SJCRH30 (cell line): Measurements from ENCODE around the gene DOK6. TPM values are rescaled to one million over a fixed set of nuclear protein-coding genes. Genes with fewer than 3 reads are reported as not detected.

Source experiments
- DNase-seq, 2 experiments: peaks; one replicate each; pipeline ENCODE4 v3.0.0-alpha.2; 2015 to 2020
- H3K27ac ChIP-seq: fragments of 250-450 bp; sonication (Bioruptor Pico); 2 replicates; pipeline ENCODE4 v1.5.1; 2020; ENCODE audit warnings: mild to moderate bottlenecking, moderate library complexity
- H3K27me3 ChIP-seq: fragments of 250-450 bp; sonication (Bioruptor Pico); 2 replicates; pipeline ENCODE4 v1.5.1; 2020; ENCODE audit warnings: mild to moderate bottlenecking, moderate library complexity
- H3K36me3 ChIP-seq: fragments of 250-450 bp; sonication (Bioruptor Pico); 2 replicates; pipeline ENCODE4 v1.5.1; 2020; ENCODE audit warnings: mild to moderate bottlenecking, moderate library complexity
- H3K4me1 ChIP-seq: fragments of 250-450 bp; sonication (Bioruptor Pico); 2 replicates; pipeline ENCODE4 v1.5.1; 2020; ENCODE audit warnings: mild to moderate bottlenecking, moderate library complexity
- H3K4me3 ChIP-seq: fragments of 250-450 bp; sonication (Bioruptor Pico); 2 replicates; pipeline ENCODE4 v1.5.1; 2020; ENCODE audit warnings: mild to moderate bottlenecking, moderate library complexity
- H3K9me3 ChIP-seq: fragments of 250-450 bp; sonication (Bioruptor Pico); replicated peaks from 2 replicates; pipeline ENCODE4 v1.5.1; 2020; ENCODE audit warnings: mild to moderate bottlenecking, moderate library complexity
- total RNA-seq: library from RNA; depleted of rRNA; stranded (reverse); fragments of >200 nt; shearing (Covaris generic); gene quantifications from 2 replicates; pipeline ENCODE4 v1.2.3, GENCODE V29; 2014

Gene DOK6
- total RNA-seq, 1 experiment from 2014 or later: 0.47 TPM

DNA sequence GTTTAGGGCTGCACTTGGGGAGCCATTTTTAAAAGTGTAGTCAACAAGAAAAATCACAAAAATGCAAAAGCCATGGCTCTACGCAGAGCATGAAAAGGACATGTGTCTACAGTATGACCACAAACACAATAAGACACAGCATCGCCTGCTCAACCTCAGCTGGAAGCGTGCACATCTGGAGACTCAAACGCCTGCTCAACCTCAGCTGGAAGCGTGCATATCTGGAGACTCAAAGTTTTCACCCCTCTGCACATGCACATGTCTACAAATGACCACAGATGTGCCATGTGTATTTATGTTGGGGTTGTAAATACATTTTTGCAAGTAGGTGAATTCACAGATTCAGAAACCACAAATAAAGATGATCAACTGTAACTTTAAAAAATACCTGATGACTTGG lies 196.9 kb downstream of the DOK6 start:
- no peaks in the 10 kb centered on the region for H3K9me3 ChIP-seq
- DNase-seq: no peak
- H3K27ac ChIP-seq: no peak overlapping the region
- no peaks in the 10 kb centered on the region for H3K4me1 ChIP-seq
- H3K4me3 ChIP-seq: no peak overlapping the region
- H3K27me3 ChIP-seq: no peaks in the 10 kb centered on the region
- H3K36me3 ChIP-seq: no peaks in the 10 kb centered on the region

DNA sequence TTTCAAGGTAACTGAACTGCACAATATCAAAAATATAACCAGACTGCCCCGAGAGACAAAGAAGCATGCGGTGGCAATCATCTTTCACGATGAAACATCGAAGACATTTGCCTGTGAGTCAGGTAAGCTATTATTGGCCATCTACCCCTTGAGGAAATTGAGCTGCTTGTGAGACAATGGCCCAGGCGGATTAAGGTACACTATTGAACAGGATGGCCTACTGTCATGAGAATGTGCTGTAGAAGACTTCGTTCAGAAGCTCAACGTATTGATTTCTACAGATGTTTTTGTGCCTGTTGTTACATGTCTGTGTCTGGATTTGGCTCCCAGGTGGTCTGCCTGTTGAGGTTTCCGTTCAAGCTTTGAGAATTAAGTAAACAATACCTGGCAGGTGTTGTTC lies 198.7 kb downstream of the DOK6 start:
- DNase-seq: no peak
- Histone ChIP-seq H3K36me3 (no peaks in the 10 kb centered on the region), H3K4me3 (no peak overlapping the region), H3K4me1 (no peaks in the 10 kb centered on the region), H3K27me3 (no peaks in the 10 kb centered on the region), H3K9me3 (no peaks in the 10 kb centered on the region), H3K27ac (no peak overlapping the region)

DNA sequence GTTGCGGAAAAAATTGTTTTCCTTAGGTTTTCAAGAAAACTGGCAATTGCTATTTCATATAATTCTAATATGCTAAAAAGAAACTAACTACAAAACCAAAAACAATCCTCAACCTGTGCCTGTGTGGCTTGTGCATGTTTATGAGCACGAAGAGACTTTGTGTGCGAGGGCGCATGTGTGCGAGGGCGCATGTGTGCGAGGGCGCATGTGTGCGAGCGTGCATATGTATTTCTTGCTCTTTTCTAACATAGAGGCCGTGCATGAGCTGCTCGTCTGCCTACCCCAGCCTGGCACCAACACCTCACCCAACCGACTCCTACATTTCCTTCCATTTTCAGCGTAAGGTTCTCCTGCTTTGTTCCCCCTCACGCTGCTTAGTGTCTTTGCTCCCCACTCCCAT lies 211.6 kb downstream of the DOK6 start:
- Histone ChIP-seq H3K4me1 (no peaks in the 10 kb centered on the region), H3K4me3 (no peak overlapping the region), H3K27ac (no peak overlapping the region), H3K36me3 (no peaks in the 10 kb centered on the region), H3K9me3 (no peaks in the 10 kb centered on the region), H3K27me3 (no peaks in the 10 kb centered on the region)
- no peak for DNase-seq

DNA sequence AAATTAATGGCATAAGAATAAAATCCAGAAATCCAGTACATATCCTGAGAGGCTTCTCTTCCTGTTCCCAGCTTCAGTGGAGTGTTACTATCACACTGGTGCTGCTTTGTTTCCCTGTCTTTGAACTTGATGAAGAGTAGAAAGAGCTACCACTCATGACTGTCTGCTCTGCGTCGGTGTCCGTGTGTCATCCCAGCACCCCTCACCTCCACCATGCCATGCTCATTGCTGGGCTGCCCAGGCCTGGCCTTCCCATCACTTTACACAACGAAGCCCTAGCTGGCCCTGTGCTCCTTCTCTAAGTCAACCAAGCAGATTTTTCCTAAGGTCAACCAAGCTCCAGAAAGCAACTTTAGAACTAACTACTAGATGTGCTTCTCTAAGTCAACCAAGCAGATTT lies 215.4 kb downstream of the DOK6 start:
- H3K9me3 ChIP-seq: no peaks in the 10 kb centered on the region
- H3K4me3 ChIP-seq: no peak overlapping the region
- no peaks in the 10 kb centered on the region for H3K27me3 ChIP-seq
- no peak for DNase-seq
- H3K27ac ChIP-seq: no peak overlapping the region
- no peaks in the 10 kb centered on the region for H3K4me1 ChIP-seq
- H3K36me3 ChIP-seq: no peaks in the 10 kb centered on the region

DNA sequence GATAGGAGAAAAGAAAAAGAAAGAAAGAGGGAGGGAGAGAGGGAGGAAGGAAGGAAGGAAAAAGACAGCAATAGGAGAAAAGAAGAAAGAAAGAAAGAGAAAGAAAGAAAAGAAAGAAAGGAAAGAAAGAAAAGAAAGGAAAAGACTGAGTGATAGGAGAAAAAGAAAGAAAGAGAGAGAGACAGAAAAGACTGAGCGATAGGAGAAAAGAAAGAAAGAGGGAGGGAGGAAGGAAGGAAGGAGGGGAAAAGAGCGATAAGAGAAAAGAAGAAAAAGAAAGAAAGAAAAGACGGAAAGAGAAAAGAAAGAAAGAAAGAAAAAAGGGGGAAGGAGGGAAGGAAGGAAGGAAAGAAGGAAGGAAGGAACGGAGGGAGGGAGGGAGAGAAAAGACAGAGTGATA lies 216.7 kb downstream of the DOK6 start:
- Histone ChIP-seq H3K27ac (no peak overlapping the region), H3K4me3 (no peak overlapping the region), H3K9me3 (no peaks in the 10 kb centered on the region), H3K27me3 (no peaks in the 10 kb centered on the region), H3K36me3 (no peaks in the 10 kb centered on the region), H3K4me1 (no peaks in the 10 kb centered on the region)
- DNase-seq: no peak

GRCh38 chr18:69617888-69618287 lies 217.2 kb downstream of the DOK6 start:
- no peaks in the 10 kb centered on the region for H3K9me3 ChIP-seq
- no peaks in the 10 kb centered on the region for H3K27me3 ChIP-seq
- no peak overlapping the region for H3K4me3 ChIP-seq
- H3K4me1 ChIP-seq: no peaks in the 10 kb centered on the region
- H3K27ac ChIP-seq: no peak overlapping the region
- DNase-seq: no peak
- no peaks in the 10 kb centered on the region for H3K36me3 ChIP-seq

DNA sequence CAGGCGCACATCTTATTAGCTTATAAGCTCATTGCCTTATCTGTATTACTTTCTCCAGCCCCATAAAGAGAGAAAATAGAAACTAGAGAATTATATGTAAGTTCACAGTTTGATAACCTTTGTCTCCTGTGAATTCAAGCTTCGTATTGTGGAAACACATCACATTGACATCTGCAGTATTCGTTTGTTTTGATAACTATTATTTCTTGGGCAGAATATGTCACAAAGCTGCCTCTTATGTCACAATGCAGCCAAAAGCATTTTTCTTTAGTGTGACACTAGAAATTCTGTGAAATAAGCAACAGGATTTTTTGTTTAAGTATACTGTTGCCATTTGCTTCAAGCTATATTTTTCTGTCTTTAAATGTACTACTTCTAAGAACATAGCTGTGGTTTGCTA lies 221.5 kb downstream of the DOK6 start:
- Histone ChIP-seq H3K27ac (no peak overlapping the region), H3K36me3 (no peaks in the 10 kb centered on the region), H3K27me3 (no peaks in the 10 kb centered on the region), H3K4me1 (no peaks in the 10 kb centered on the region), H3K9me3 (no peaks in the 10 kb centered on the region), H3K4me3 (no peak overlapping the region)
- no peak for DNase-seq

DNA sequence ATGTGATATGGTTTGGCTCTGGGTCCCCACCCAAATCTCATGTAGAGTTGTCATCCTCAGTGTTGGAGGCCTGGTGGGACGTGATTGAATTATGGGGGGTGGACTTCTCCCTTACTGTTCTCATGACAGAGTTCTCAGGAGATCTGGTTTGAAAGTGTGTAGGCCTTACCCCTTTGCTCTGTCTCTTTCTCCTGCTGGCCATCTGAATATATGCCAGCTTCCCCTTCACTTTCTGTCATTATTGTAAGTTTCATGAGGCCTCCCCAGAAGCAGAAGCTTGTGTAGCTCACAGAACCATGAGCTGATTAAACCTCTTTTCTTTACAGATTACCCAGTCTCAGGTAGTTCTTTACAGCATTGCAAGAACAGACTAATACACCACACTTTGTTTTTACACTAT lies 222.3 kb downstream of the DOK6 start:
- H3K9me3 ChIP-seq: no peaks in the 10 kb centered on the region
- no peak overlapping the region for H3K4me3 ChIP-seq
- H3K36me3 ChIP-seq: no peaks in the 10 kb centered on the region
- no peak overlapping the region for H3K27ac ChIP-seq
- no peaks in the 10 kb centered on the region for H3K4me1 ChIP-seq
- DNase-seq: no peak
- no peaks in the 10 kb centered on the region for H3K27me3 ChIP-seq

DNA sequence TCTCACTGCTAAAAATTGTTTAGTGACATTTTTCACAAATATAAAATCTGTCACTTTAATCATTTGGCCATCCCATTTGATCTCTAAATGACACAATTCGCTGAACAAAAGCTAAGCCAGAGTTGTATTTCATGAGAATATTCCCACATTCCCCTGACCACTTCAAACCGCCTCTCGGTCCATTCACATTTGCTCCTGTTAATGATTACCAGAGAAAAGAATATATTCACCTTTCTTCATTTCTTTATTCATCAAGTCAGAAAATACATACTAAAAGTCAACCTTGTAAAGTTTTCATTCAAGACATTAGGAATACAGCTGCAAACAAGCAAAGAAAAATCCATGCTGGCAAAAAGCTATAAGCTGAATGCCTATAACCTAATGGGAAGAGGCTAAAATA lies 225.5 kb downstream of the DOK6 start:
- Histone ChIP-seq H3K27me3 (no peaks in the 10 kb centered on the region), H3K9me3 (no peaks in the 10 kb centered on the region), H3K27ac (no peak overlapping the region), H3K4me1 (no peaks in the 10 kb centered on the region), H3K36me3 (no peaks in the 10 kb centered on the region), H3K4me3 (no peak overlapping the region)
- no peak for DNase-seq

DNA sequence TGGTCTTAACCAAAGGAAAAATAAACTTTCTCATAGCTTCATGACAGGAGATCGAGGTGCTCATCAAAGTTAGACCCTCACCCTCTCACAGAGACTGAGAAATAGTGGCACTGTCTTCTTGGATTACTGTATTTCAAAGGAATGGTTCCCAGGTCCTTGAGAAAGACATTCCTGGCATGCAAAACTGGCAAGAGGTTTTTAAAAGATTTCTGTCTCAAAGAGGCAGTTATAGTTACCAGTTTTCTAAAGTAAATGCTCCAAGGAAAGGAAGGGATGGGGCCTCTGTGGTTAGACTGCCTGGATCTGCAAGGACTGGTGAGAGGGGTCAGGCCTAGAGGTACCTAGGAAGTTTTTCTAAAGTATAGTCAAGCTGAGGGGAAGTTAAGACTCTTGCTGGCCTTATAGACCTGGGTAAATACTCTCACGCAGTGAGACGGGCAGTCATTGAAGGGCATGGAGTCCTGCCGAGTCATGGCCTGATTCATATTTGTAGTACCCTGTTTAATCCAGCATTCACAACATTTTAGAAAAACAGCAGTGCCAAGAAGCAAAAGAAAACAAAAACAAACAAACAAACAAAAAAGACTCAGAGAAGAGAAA lies 226.1 kb downstream of the DOK6 start:
- Histone ChIP-seq H3K4me1 (no peaks in the 10 kb centered on the region), H3K27me3 (no peaks in the 10 kb centered on the region), H3K9me3 (no peaks in the 10 kb centered on the region), H3K36me3 (no peaks in the 10 kb centered on the region), H3K27ac (no peak overlapping the region), H3K4me3 (no peak overlapping the region)
- DNase-seq: no peak

- Histone ChIP-seq H3K27ac (no peak overlapping the region), H3K4me3 (no peak overlapping the region), H3K4me1 (no peaks in the 10 kb centered on the region), H3K27me3 (no peaks in the 10 kb centered on the region), H3K36me3 (no peaks in the 10 kb centered on the region), H3K9me3 (no peaks in the 10 kb centered on the region)
- DNase-seq: peak in 1 of 2 experiments; percentile 1
These were observed 228.2 kb downstream of the DOK6 start for GRCh38 chr18:69628774-69629359.

GRCh38 chr18:69631281-69631680 lies 230.6 kb downstream of the DOK6 start:
- no peak for DNase-seq
- H3K27ac ChIP-seq: no peak overlapping the region
- no peaks in the 10 kb centered on the region for H3K9me3 ChIP-seq
- H3K4me3 ChIP-seq: no peak overlapping the region
- no peaks in the 10 kb centered on the region for H3K4me1 ChIP-seq
- H3K36me3 ChIP-seq: no peaks in the 10 kb centered on the region
- no peaks in the 10 kb centered on the region for H3K27me3 ChIP-seq

- Histone ChIP-seq H3K4me1 (no peaks in the 10 kb centered on the region), H3K27me3 (no peaks in the 10 kb centered on the region), H3K27ac (no peak overlapping the region), H3K36me3 (no peaks in the 10 kb centered on the region), H3K9me3 (no peaks in the 10 kb centered on the region), H3K4me3 (no peak overlapping the region)
- no peak for DNase-seq
These were observed 234.8 kb downstream of the DOK6 start for GRCh38 chr18:69635482-69635881.

DNA sequence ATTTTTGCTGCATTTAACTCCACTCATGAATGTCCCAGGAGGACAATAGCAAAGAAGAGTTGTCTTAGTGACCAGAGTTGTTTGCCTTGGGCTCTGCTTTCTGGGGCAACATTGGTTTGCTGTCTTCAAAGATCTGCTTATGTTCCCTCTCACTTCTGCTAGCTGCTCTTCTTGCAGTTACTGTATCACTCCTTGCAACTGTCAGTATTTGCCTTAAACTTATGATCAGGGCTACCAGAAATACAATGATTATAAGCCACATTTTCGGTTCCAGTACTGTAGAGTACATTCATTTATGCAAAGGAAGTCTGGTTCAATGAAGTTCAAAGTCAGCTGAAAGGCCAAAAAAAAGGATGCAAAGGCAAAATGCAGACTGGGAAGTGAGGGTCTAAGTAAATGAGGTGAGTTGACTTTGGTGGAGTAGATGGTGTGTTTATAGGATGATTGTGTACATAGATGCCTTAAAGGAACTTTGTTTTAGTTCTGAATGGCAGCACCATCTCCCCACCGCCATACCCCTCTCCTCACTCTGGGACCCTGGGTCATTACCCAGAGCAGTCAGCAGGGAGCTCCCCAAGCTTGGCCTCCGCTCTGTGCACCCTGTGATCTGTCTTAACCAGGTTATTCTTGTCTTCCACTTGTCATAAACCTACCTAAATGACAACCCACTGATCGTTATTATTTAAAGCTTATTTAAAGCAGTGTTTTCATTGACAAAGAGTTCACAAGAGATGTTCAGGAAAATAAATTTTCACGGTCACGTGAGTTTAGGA lies 236.0 kb downstream of the DOK6 start:
- Histone ChIP-seq H3K4me1 (no peaks in the 10 kb centered on the region), H3K36me3 (no peaks in the 10 kb centered on the region), H3K27ac (no peak overlapping the region), H3K9me3 (no peaks in the 10 kb centered on the region), H3K27me3 (no peaks in the 10 kb centered on the region), H3K4me3 (no peak overlapping the region)
- peak in 1 of 2 experiments; percentile 1 for DNase-seq

GRCh38 chr18:69638056-69638455 lies 237.4 kb downstream of the DOK6 start:
- no peak overlapping the region for H3K27ac ChIP-seq
- no peak overlapping the region for H3K4me3 ChIP-seq
- no peaks in the 10 kb centered on the region for H3K36me3 ChIP-seq
- no peaks in the 10 kb centered on the region for H3K27me3 ChIP-seq
- no peak for DNase-seq
- no peaks in the 10 kb centered on the region for H3K4me1 ChIP-seq
- H3K9me3 ChIP-seq: no peaks in the 10 kb centered on the region

DNA sequence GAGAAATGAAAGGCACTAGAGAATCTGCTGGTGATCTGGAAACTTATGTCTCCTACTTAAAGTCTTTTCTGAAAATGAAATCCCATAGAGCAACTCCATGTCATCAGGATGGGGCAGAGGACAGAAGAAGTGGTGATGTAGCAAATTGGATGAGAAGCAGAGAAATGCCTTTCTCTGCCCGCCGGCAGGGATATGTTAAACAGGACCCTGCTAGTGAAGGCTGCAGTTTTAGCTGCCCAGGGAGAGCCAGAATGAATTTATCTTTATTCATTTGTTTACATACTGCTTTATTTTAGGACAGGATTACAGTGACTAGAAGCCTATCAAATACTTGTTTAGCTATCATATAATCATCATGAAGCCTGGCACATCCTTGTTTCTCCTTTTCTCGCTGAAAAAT lies 247.0 kb downstream of the DOK6 start:
- Histone ChIP-seq H3K36me3 (no peaks in the 10 kb centered on the region), H3K4me1 (no peaks in the 10 kb centered on the region), H3K27me3 (no peaks in the 10 kb centered on the region), H3K4me3 (no peak overlapping the region), H3K9me3 (no peaks in the 10 kb centered on the region), H3K27ac (no peak overlapping the region)
- no peak for DNase-seq
